ENCODE data around the gene PXDN.

PXDN gene

DNA sequence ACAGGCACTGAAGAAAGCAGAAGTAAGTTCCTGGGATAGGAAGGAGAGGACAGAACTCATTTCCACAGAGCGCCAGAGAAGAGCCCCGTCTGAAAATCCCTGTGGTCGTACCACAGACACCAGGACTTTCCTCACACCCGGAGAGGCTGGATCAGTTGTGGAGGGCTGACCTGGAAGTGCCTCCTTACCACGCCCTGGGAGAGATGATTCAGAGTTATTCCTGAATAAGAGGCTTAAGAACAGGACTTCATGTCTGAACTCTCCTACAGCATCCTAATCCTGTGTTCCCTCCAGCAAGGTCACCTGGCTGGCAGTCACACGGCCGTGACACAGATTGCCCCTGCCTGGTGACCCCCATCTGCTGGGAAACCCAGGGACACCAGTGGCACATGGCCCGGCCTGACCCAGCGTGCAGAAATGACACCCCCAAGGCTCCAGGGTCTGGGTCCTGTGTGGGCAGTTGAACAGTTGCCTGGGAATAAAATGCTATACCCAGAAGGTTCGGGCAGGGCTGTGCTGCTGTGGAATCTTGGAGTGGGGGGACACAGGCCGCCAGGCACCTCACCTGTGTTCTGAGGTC lies 105.9 kb downstream of the PXDN start:
- no peaks in the 10 kb centered on the region for H3K9me3 ChIP-seq (ENCODE audit: control insufficient read depth, low read length)
- H3K36me3 ChIP-seq (ENCODE audit: control insufficient read depth, insufficient read depth, low read length) = no peaks in the 10 kb centered on the region
- no peaks in the 10 kb centered on the region for H3K4me1 ChIP-seq (ENCODE audit: control insufficient read depth, insufficient read depth, low read length, poor library complexity, severe bottlenecking)
- no peaks in the 10 kb centered on the region for H3K27me3 ChIP-seq (replicated peaks; ENCODE audit: control insufficient read depth, insufficient read depth, low read length, poor library complexity, severe bottlenecking)
- H3K4me3 ChIP-seq (ENCODE audit: insufficient read depth, low read depth, low read length, poor library complexity, severe bottlenecking) = no peak overlapping the region
- H3K27ac ChIP-seq (ENCODE audit: insufficient read depth, low read length, poor library complexity, severe bottlenecking) = no peak overlapping the region
- no peak for DNase-seq

GRCh38 chr2:1636791-1637415 lies 107.4 kb downstream of the PXDN start:
- Histone ChIP-seq H3K4me3 (ENCODE audit: insufficient read depth, low read depth, low read length, poor library complexity, severe bottlenecking) (no peak overlapping the region), H3K9me3 (ENCODE audit: control insufficient read depth, low read length) (no peaks in the 10 kb centered on the region), H3K36me3 (ENCODE audit: control insufficient read depth, insufficient read depth, low read length) (no peaks in the 10 kb centered on the region), H3K27ac (ENCODE audit: insufficient read depth, low read length, poor library complexity, severe bottlenecking) (no peak overlapping the region), H3K27me3 (replicated peaks; ENCODE audit: control insufficient read depth, insufficient read depth, low read length, poor library complexity, severe bottlenecking) (no peaks in the 10 kb centered on the region), H3K4me1 (ENCODE audit: control insufficient read depth, insufficient read depth, low read length, poor library complexity, severe bottlenecking) (no peaks in the 10 kb centered on the region)
- no peak for DNase-seq

DNA sequence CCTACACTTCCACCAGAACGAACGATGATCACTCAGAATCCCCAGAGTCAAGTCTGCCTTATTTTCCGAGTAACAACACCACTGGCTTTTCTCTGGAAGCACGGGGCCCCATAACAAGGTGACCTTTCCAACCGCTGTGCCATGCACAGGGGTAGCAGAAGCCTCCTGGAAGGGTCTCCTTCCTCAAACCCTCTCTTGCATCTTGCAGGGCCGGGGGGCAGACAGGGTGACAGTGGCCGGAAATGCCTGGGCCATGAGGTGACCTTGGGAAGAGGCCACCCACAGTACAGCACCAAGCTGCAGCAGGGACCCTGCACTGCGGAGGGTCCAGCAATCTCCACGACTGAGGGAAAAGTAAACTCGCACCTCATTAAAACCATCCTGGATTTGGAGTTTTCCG lies 108.5 kb downstream of the PXDN start:
- Histone ChIP-seq H3K4me1 (ENCODE audit: control insufficient read depth, insufficient read depth, low read length, poor library complexity, severe bottlenecking) (no peaks in the 10 kb centered on the region), H3K4me3 (ENCODE audit: insufficient read depth, low read depth, low read length, poor library complexity, severe bottlenecking) (no peak overlapping the region), H3K36me3 (ENCODE audit: control insufficient read depth, insufficient read depth, low read length) (no peaks in the 10 kb centered on the region), H3K27ac (ENCODE audit: insufficient read depth, low read length, poor library complexity, severe bottlenecking) (no peak overlapping the region), H3K9me3 (ENCODE audit: control insufficient read depth, low read length) (no peaks in the 10 kb centered on the region), H3K27me3 (replicated peaks; ENCODE audit: control insufficient read depth, insufficient read depth, low read length, poor library complexity, severe bottlenecking) (no peaks in the 10 kb centered on the region)
- DNase-seq = no peak

GRCh38 chr2:1634681-1635341 lies 109.5 kb downstream of the PXDN start:
- H3K36me3 ChIP-seq (ENCODE audit: control insufficient read depth, insufficient read depth, low read length) = no peaks in the 10 kb centered on the region
- no peak overlapping the region for H3K4me3 ChIP-seq (ENCODE audit: insufficient read depth, low read depth, low read length, poor library complexity, severe bottlenecking)
- H3K4me1 ChIP-seq (ENCODE audit: control insufficient read depth, insufficient read depth, low read length, poor library complexity, severe bottlenecking) = no peaks in the 10 kb centered on the region
- no peaks in the 10 kb centered on the region for H3K9me3 ChIP-seq (ENCODE audit: control insufficient read depth, low read length)
- H3K27me3 ChIP-seq (replicated peaks; ENCODE audit: control insufficient read depth, insufficient read depth, low read length, poor library complexity, severe bottlenecking) = no peaks in the 10 kb centered on the region
- H3K27ac ChIP-seq (ENCODE audit: insufficient read depth, low read length, poor library complexity, severe bottlenecking) = no peak overlapping the region
- DNase-seq = no peak

DNA sequence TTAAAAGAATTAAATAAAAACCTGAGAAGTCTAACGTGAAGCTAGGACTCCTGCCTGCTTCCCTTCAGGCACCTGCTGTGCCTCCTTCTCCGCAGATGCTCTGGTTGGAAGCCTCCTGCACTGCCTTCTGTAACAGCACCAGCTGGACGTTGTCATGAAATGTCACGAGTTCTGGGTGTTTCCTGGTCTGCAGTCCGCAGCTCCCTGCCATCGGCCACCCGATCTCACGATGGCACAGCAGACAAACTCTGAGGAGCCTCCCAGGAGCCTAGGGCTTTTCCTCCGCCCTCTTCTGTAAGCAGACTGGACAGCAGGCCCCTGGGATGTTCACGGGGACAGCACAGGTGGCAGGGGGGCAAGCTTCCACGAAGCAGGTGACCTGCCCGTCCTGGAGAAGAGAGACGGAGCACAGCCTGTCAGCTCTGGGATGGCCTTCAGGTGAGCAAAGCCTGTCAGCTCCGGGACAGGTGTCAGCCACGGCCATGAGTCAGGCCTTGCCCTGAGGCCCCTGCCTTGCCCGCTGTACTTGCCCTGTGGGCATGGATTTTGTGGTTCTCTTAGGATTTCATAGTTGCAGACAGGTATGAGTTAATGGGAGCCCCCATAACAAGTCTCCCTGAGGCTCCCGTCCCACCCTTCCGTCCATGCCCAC lies 110.3 kb downstream of the PXDN start:
- Histone ChIP-seq H3K36me3 (ENCODE audit: control insufficient read depth, insufficient read depth, low read length) (no peaks in the 10 kb centered on the region), H3K4me3 (ENCODE audit: insufficient read depth, low read depth, low read length, poor library complexity, severe bottlenecking) (no peak overlapping the region), H3K4me1 (ENCODE audit: control insufficient read depth, insufficient read depth, low read length, poor library complexity, severe bottlenecking) (no peaks in the 10 kb centered on the region), H3K27me3 (replicated peaks; ENCODE audit: control insufficient read depth, insufficient read depth, low read length, poor library complexity, severe bottlenecking) (no peaks in the 10 kb centered on the region), H3K27ac (ENCODE audit: insufficient read depth, low read length, poor library complexity, severe bottlenecking) (no peak overlapping the region), H3K9me3 (ENCODE audit: control insufficient read depth, low read length) (no peaks in the 10 kb centered on the region)
- DNase-seq = no peak

GRCh38 chr2:1633092-1633671 lies 111.1 kb downstream of the PXDN start:
- DNase-seq = no peak
- no peak overlapping the region for H3K27ac ChIP-seq (ENCODE audit: insufficient read depth, low read length, poor library complexity, severe bottlenecking)
- H3K4me1 ChIP-seq (ENCODE audit: control insufficient read depth, insufficient read depth, low read length, poor library complexity, severe bottlenecking) = no peaks in the 10 kb centered on the region
- H3K9me3 ChIP-seq (ENCODE audit: control insufficient read depth, low read length) = no peaks in the 10 kb centered on the region
- no peaks in the 10 kb centered on the region for H3K27me3 ChIP-seq (replicated peaks; ENCODE audit: control insufficient read depth, insufficient read depth, low read length, poor library complexity, severe bottlenecking)
- no peak overlapping the region for H3K4me3 ChIP-seq (ENCODE audit: insufficient read depth, low read depth, low read length, poor library complexity, severe bottlenecking)
- H3K36me3 ChIP-seq (ENCODE audit: control insufficient read depth, insufficient read depth, low read length) = no peaks in the 10 kb centered on the region

- no peak overlapping the region for H3K4me3 ChIP-seq (ENCODE audit: insufficient read depth, low read depth, low read length, poor library complexity, severe bottlenecking)
- no peak overlapping the region for H3K27ac ChIP-seq (ENCODE audit: insufficient read depth, low read length, poor library complexity, severe bottlenecking)
- no peaks in the 10 kb centered on the region for H3K27me3 ChIP-seq (replicated peaks; ENCODE audit: control insufficient read depth, insufficient read depth, low read length, poor library complexity, severe bottlenecking)
- H3K9me3 ChIP-seq (ENCODE audit: control insufficient read depth, low read length) = no peaks in the 10 kb centered on the region
- no peaks in the 10 kb centered on the region for H3K36me3 ChIP-seq (ENCODE audit: control insufficient read depth, insufficient read depth, low read length)
- DNase-seq = no peak
- H3K4me1 ChIP-seq (ENCODE audit: control insufficient read depth, insufficient read depth, low read length, poor library complexity, severe bottlenecking) = no peaks in the 10 kb centered on the region
Measured at GRCh38 chr2:1632510-1632909, 111.8 kb downstream of the PXDN start.

DNA sequence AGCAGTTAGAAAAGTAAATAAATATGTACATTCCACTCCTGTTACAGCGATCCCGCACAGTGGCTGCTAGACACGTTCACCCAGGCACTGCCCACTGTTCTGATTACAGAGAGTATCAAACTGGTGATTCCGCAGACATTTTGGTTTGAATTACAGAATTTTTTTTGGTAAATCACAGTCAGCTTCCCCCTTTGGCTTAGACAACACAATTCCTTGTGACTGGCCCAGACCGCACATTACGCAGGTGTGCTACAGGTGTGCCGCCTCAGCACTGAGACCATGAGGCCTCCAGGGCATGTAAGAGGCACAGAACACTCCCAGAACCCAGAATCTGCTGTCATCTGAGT lies 112.3 kb downstream of the PXDN start:
- H3K4me1 ChIP-seq (ENCODE audit: control insufficient read depth, insufficient read depth, low read length, poor library complexity, severe bottlenecking) = no peaks in the 10 kb centered on the region
- no peaks in the 10 kb centered on the region for H3K9me3 ChIP-seq (ENCODE audit: control insufficient read depth, low read length)
- H3K27me3 ChIP-seq (replicated peaks; ENCODE audit: control insufficient read depth, insufficient read depth, low read length, poor library complexity, severe bottlenecking) = no peaks in the 10 kb centered on the region
- H3K36me3 ChIP-seq (ENCODE audit: control insufficient read depth, insufficient read depth, low read length) = no peaks in the 10 kb centered on the region
- H3K27ac ChIP-seq (ENCODE audit: insufficient read depth, low read length, poor library complexity, severe bottlenecking) = no peak overlapping the region
- DNase-seq = no peak
- H3K4me3 ChIP-seq (ENCODE audit: insufficient read depth, low read depth, low read length, poor library complexity, severe bottlenecking) = no peak overlapping the region

- no peak overlapping the region for H3K4me3 ChIP-seq (ENCODE audit: insufficient read depth, low read depth, low read length, poor library complexity, severe bottlenecking)
- H3K4me1 ChIP-seq (ENCODE audit: control insufficient read depth, insufficient read depth, low read length, poor library complexity, severe bottlenecking) = no peaks in the 10 kb centered on the region
- no peaks in the 10 kb centered on the region for H3K36me3 ChIP-seq (ENCODE audit: control insufficient read depth, insufficient read depth, low read length)
- no peak for DNase-seq
- no peak overlapping the region for H3K27ac ChIP-seq (ENCODE audit: insufficient read depth, low read length, poor library complexity, severe bottlenecking)
- H3K27me3 ChIP-seq (replicated peaks; ENCODE audit: control insufficient read depth, insufficient read depth, low read length, poor library complexity, severe bottlenecking) = no peaks in the 10 kb centered on the region
- H3K9me3 ChIP-seq (ENCODE audit: control insufficient read depth, low read length) = no peaks in the 10 kb centered on the region
Measured at GRCh38 chr2:1631292-1632001, 112.9 kb downstream of the PXDN start.

All from effector memory CD4-positive, alpha-beta T cell (primary cell).